MG63 (cell line): Measurements from ENCODE around the gene SENP5. TPM values are rescaled to one million over a fixed set of nuclear protein-coding genes. Genes with fewer than 3 reads are reported as not detected.
A peak's percentile ranks its signal among the peaks of the same experiment; 100 is the strongest.
"Not testable (repeated sequence)": the region's sequence is repeated elsewhere in the genome, so short reads cannot be mapped to it uniquely, and the experiment has no call there.

Experiments used
- DNase-seq: peaks from one replicate; pipeline ENCODE4 v3.0.0-alpha.2; 2020
- H3K27me3 ChIP-seq: fragments of 250-450 bp; sonication (Bioruptor Pico); 2 replicates; pipeline ENCODE4 v1.5.1; 2020; ENCODE audit warnings: mild to moderate bottlenecking, moderate library complexity
- H3K36me3 ChIP-seq: fragments of 250-450 bp; sonication (Bioruptor Pico); 2 replicates; pipeline ENCODE4 v1.5.1; 2020; ENCODE audit warnings: mild to moderate bottlenecking, moderate library complexity
- H3K4me3 ChIP-seq: fragments of 250-450 bp; sonication (Bioruptor Pico); 2 replicates; pipeline ENCODE4 v1.5.1; 2020; ENCODE audit warnings: mild to moderate bottlenecking, moderate library complexity
- H3K9me3 ChIP-seq: fragments of 250-450 bp; sonication (Bioruptor Pico); 2 replicates; pipeline ENCODE4 v1.5.1; 2020; ENCODE audit warnings: mild to moderate bottlenecking, moderate library complexity
- total RNA-seq: library from RNA; depleted of rRNA; stranded (reverse); fragments of >200 nt; shearing (Covaris generic); gene quantifications from 2 replicates; pipeline ENCODE4 v1.2.3, GENCODE V29; 2014; ENCODE audit warnings: low replicate concordance; rRNA removed

The SENP5 gene, protein sequence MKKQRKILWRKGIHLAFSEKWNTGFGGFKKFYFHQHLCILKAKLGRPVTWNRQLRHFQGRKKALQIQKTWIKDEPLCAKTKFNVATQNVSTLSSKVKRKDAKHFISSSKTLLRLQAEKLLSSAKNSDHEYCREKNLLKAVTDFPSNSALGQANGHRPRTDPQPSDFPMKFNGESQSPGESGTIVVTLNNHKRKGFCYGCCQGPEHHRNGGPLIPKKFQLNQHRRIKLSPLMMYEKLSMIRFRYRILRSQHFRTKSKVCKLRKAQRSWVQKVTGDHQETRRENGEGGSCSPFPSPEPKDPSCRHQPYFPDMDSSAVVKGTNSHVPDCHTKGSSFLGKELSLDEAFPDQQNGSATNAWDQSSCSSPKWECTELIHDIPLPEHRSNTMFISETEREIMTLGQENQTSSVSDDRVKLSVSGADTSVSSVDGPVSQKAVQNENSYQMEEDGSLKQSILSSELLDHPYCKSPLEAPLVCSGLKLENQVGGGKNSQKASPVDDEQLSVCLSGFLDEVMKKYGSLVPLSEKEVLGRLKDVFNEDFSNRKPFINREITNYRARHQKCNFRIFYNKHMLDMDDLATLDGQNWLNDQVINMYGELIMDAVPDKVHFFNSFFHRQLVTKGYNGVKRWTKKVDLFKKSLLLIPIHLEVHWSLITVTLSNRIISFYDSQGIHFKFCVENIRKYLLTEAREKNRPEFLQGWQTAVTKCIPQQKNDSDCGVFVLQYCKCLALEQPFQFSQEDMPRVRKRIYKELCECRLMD
- total RNA-seq = 22.0 and 25.4 TPM in 2 replicates

DNA sequence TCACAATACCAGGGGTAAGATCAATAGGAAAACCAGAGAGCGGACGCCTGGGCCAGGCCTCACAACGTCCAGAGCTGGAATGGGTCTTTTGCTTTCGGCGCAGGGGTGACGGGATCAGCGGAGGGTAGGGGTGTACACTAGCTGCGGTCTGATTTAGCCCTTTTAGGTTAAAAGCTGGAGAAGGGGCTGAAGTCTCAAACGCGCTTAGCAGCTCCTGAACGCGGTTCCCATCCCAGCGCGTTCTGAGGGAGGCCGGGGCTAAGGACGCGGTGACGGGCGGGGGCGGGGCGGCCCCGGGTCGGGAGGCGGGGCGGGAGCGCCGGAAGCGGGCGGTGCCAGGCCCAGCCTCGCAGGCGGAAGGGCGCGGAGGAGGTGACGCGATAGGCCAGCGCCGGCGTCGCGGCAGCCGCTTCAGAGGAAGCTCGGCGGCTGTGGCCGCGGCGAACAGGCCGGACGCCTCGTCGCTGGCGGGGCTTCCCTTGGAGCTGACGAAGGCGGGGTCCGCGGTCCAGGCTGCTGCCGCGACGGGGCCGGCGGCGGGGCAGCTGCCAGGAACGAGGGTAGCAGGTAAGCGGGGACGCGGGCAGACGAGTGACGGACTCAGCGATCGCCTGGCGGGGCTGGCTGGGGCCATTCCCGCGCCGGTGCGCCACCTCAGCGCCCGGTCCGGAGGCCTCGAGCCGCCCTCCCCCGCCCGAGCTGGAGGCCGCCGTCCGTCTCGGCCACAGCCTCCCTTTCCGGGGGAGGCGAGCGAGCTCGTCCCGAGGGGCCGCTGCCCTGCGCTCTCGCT, at the start of gene SENP5:
Gene SENP5 (plus strand): TSS at position 414 of the 790 bp plus-strand sequence. CDS start 17,262 bp downstream, outside the sequence.
- DNase-seq = peak; percentile 94
- Histone ChIP-seq H3K9me3 (peaks cover 6% of the 10 kb centered on the region), H3K27me3 (no peaks in the 10 kb centered on the region), H3K4me3 (peak within 1 kb of the TSS; percentile 96), H3K36me3 (peaks cover 20% of the 10 kb centered on the region)

GRCh38 chr3:196821806-196822355, 45.8 kb upstream of the SENP5 start:
- Histone ChIP-seq H3K27me3 (no peaks in the 10 kb centered on the region), H3K9me3 (no peaks in the 10 kb centered on the region), H3K4me3 (no peak overlapping the region), H3K36me3 (peaks cover 76% of the 10 kb centered on the region)
- no peak for DNase-seq

- not testable (repeated sequence) for H3K4me3 ChIP-seq, H3K9me3 ChIP-seq, H3K27me3 ChIP-seq, DNase-seq
- peaks cover 26% of the 10 kb centered on the region for H3K36me3 ChIP-seq
Observed at GRCh38 chr3:196829651-196830050, 38.1 kb upstream of the SENP5 start.

DNA sequence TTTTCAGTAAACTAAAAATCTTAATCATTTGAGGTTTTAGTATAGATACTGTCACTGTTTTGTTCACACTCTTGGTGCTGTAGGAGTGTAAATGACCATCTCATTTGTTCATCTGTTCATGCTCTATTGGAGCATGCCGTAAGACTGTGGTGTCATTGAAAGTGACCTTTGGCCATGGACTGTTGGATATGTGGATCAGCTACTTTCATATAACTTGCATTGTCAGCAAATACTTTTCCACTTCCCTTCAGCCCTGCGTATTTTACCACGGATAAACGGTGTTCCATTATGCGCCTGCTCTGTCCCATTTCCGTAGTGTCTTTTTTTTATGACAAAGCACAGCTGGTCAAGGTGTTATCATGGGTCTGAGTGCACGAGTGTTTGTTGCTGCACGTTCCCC, 32.6 kb upstream of the SENP5 start:
- no peak for DNase-seq
- H3K9me3 ChIP-seq = no peaks in the 10 kb centered on the region
- no peaks in the 10 kb centered on the region for H3K27me3 ChIP-seq
- peaks cover 10% of the 10 kb centered on the region for H3K36me3 ChIP-seq
- H3K4me3 ChIP-seq = no peak overlapping the region

DNA sequence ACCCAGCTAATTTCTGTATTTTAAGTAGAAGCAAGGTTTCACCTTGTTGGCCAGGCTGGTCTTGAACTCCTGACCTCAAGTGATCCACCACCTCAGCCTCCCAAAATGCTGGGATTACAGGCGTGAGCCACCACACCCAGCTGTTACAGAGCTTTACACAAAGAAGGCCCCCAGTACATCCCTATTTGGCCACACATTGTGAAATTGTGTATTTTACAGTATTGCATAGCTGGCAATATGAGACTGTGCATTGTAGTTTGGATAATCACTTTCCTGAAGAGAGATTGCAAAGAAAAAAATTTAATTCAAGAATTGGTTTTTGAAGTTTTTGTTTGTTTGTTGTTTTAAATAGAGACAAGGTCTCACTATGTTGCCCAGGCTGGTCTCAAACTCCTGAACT, 31.1 kb upstream of the SENP5 start:
- H3K4me3 ChIP-seq, H3K36me3 ChIP-seq, H3K27me3 ChIP-seq, DNase-seq, H3K9me3 ChIP-seq: not testable (repeated sequence)

GRCh38 chr3:196837819-196838420, 29.8 kb upstream of the SENP5 start:
- no peaks in the 10 kb centered on the region; the same call in 1 of the 2 replicates for H3K36me3 ChIP-seq
- DNase-seq = peak; percentile 50

DNA sequence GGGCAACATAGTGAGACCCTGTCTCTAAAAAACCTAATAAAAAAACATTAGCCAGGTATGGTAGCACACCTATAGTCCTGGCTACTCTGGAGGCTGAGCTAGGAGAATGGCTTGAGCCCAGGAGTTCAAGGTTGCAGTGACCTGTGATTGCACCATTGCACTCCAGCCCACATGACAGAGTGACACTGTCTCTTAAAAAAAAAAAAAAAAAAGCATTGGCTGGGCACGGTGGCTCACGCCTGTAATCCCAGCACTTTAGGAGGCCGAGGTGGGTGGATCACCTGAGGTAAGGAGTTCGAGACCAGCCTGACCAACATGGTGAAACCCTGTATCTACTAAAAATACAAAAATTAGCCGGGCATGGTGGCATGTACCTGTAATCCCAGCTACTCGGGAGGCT, 28.4 kb upstream of the SENP5 start:
- DNase-seq, H3K36me3 ChIP-seq, H3K27me3 ChIP-seq, H3K4me3 ChIP-seq, H3K9me3 ChIP-seq: not testable (repeated sequence)

More at GRCh38 chr3:196837819-196838420, 29.8 kb upstream of the SENP5 start:
- Histone ChIP-seq H3K27me3 (no peaks in the 10 kb centered on the region), H3K9me3 (no peaks in the 10 kb centered on the region), H3K4me3 (no peak overlapping the region)

- no peak for DNase-seq
- no peaks in the 10 kb centered on the region for H3K27me3 ChIP-seq
- H3K9me3 ChIP-seq = peaks cover under 1% of the 10 kb centered on the region; the same call in 1 of the 2 replicates
- no peak overlapping the region for H3K4me3 ChIP-seq
- H3K36me3 ChIP-seq = no peaks in the 10 kb centered on the region
Observed at GRCh38 chr3:196842567-196843434, 24.9 kb upstream of the SENP5 start.

GRCh38 chr3:196843435-196844110, 24.1 kb upstream of the SENP5 start:
- DNase-seq = no peak
- Histone ChIP-seq H3K9me3 (peaks cover 6% of the 10 kb centered on the region), H3K4me3 (no peak overlapping the region), H3K36me3 (no peaks in the 10 kb centered on the region), H3K27me3 (no peaks in the 10 kb centered on the region)

GRCh38 chr3:196844235-196845219, 23.2 kb upstream of the SENP5 start:
- peaks cover 14% of the 10 kb centered on the region for H3K9me3 ChIP-seq
- DNase-seq = peak; percentile 11

GRCh38 chr3:196848375-196848774, 19.3 kb upstream of the SENP5 start:
- not testable (repeated sequence) for H3K4me3 ChIP-seq, H3K27me3 ChIP-seq, H3K36me3 ChIP-seq, DNase-seq
- peaks cover 15% of the 10 kb centered on the region for H3K9me3 ChIP-seq

More at GRCh38 chr3:196844235-196845219, 23.2 kb upstream of the SENP5 start:
- H3K27me3 ChIP-seq, H3K4me3 ChIP-seq, H3K36me3 ChIP-seq: not testable (repeated sequence)

DNA sequence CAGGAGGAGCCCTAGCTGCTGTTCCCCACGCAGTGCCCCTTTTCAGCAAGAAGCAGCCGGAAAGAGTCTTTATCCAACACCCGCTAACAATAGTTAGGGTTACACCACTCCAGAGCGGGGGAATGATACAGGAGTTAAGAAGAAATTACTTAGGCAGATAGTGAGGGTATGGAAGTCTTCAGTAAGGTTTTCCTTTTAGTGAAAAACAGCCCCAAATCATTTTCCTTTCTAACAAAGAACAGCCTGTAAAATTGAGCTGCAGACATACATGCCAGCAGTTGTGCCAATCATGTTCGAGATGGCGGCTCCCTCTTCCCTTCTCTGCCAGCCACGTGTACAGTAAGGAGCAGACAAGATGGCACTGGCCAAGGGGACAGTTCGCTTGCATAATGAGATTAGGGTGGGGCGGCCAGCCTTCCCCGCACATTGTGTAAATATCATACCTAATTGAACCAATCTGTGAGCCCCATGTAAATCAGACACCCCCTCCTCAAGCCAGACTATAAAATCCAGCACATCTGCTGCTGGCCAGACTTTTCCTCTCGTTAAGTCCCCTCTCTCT, 18.5 kb upstream of the SENP5 start:
- Histone ChIP-seq H3K4me3 (no peak overlapping the region), H3K27me3 (no peaks in the 10 kb centered on the region), H3K9me3 (peaks cover 15% of the 10 kb centered on the region), H3K36me3 (no peaks in the 10 kb centered on the region)
- no peak for DNase-seq

DNA sequence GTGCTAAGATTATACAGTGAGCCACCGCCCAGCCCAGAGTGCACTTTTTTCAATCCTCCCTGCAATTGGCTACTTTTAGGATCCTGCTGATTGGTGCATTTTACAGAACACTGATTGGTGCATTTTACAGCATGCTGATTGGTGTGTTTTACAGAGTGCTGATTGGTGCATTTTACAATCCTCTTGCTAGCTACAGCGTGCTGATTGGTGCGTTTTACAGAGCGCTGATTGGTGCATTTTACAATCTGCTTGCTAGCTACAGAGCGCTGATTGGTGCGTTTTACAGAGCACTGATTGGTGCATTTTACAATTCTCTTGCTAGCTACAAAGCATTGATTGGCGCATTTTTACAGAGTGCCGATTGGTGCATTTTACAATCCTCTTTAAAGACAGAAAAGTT, 4.7 kb upstream of the SENP5 start:
- not testable (repeated sequence) for DNase-seq

DNA sequence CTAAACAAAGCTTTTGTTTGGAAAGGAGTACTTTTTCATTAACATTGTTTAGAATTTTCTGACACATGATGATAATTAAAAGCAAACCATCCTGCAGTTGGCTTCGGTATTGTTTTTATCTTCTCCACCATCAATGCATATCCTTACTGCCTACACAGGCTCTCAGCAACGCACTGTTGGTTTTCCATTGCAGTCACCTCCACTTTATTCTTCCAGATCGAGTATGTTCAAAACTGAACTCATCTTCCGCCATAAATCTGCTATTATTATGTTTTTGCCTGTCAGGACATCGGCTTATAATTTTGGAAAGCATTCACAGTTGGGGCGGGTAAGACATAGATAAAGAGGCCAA, 589 bp upstream of the SENP5 start:
- no peaks in the 10 kb centered on the region for H3K27me3 ChIP-seq
- peaks cover 20% of the 10 kb centered on the region for H3K36me3 ChIP-seq
- H3K4me3 ChIP-seq = peak overlapping the region; percentile 96
- DNase-seq = no peak
- H3K9me3 ChIP-seq = peaks cover 6% of the 10 kb centered on the region

More for the DNA sequence above, 4.7 kb upstream of the SENP5 start:
- not testable (repeated sequence) for H3K9me3 ChIP-seq, H3K36me3 ChIP-seq, H3K27me3 ChIP-seq, H3K4me3 ChIP-seq
